ENCODE data around the gene KRT79.
"Not testable (repeated sequence)": the region's sequence is repeated elsewhere in the genome, so short reads cannot be mapped to it uniquely, and the experiment has no call there.

KRT79 gene

DNA sequence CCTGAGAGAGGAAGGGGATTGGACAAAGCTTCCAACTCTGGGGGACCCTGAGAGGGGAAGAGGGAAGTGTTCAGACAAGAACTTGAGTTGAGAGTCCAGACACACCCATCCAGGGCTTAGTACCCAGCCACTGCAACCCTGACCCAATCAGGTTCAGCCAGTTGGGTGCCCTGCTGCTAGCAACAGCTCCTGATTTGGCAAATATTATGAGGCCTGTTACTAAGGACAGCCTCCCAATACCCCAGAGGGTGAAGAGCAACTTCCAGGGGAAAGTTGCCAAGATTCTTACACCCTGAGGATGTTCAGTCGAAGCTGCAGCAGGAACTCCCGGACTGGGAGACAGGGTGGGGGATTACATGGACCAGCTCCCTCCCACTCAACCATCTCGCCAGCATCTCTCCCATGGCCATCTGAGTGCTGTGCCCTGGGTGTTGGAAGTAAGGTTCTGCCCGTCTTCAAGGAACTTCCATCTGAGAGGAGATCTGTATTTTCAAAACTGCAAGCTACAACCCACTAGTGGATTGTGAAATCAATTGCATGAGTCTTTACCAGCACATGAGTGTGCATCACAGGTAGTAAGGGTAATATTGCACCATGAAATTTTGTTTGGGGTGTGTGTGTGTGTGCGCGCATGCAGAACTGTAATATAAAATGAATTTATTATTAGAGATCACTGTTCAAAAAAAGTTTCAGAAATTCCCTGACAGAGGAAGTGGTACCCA, 26.2 kb upstream of the KRT79 start:
- no peak for DNase-seq (ENCODE audit: low spot score)

DNA sequence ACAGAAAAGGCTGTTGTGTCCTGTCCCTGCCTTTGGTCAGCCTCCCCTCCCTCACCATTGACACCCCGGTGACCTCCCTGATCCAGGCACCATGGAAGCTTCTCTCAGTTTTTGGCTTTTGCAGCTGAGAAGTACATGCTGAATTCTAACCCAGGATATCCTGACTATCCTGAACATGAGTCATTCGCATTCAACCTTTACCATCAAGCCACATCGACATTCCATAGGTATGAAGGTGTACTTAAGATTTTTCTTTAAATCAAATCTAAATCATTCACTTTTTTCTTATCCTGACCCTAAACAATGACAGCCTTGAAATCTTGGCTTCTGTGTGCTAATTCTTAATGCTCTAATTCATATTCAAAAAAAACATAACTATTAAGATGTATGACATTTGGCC, 23.4 kb upstream of the KRT79 start:
- no peak for DNase-seq (ENCODE audit: low spot score)

DNA sequence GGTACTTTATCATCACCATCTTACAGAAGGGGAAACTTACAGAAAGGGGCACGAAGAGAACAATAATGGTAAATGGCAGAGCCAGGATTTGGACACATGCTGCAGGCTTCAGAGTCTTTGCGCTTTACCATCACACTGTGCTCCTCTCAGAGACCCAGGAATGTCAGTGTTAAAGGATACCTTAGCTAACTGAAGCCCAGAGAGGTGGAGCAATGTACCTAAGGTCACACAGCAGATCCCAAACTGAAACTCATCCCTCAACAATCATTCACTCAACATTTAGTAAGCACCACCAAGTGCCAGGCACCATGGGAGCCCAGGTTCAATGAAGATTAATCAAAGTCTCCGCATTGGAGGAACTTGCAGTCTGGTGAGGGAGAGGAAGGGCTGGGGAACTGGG, 22.7 kb upstream of the KRT79 start:
- no peak for DNase-seq (ENCODE audit: low spot score)

DNA sequence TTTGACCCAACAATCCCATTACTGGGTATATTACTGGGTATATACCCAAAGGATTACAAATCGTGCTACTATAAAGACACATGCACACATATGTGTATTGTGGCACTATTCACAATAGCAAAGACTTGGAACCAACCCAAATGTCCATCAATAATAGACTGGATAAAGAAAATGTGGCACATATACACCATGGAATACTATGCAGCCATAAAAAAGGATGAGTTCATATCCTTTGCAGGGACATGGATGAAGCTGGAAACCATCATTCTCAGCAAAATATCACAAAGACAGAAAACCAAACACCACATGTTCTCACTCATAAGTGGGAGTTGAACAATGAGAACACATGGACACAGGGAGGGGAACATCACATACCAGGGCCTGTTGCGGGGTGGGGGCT, 22.0 kb upstream of the KRT79 start:
- not testable (repeated sequence) for DNase-seq (ENCODE audit: low spot score)

DNA sequence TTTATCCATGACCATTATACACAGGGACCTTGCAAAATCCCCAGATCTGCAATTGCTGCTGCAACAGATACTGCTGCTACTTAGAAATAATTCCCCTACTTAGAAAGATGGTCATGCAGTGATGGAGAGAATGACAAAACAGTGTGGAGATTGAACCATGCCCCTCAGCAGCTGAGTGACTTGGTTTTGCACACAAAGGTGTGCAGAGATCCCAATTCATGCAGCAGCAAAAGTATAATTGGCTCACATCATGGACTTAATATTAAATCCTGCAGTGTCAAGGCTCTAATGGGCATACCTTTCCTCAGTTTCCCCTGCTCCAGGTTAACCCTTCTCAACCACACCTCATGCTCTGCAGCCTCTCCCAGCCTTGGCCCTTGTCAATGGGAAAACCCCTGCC, 17.7 kb upstream of the KRT79 start:
- no peak for DNase-seq (ENCODE audit: low spot score)

DNA sequence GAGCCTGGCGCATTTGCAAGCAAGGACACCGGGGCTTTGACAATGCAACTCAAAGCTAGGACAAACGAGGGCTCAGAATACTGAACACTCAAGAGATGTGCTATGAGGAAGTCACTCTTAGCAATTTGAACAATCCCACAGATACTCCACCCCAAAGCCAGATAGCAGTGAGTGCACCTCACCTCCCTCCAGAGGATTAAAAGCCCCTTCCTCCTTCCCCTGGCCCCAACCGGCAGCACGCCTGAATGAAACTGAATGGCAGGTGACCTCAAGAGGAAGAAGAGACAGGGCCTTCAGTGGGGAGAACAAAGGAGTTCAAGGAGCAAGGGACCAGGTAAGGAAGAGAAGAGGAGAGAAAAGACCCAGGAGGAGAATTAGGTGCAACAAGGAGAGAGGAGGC, 16.6 kb upstream of the KRT79 start:
- DNase-seq (ENCODE audit: low spot score): no peak

DNA sequence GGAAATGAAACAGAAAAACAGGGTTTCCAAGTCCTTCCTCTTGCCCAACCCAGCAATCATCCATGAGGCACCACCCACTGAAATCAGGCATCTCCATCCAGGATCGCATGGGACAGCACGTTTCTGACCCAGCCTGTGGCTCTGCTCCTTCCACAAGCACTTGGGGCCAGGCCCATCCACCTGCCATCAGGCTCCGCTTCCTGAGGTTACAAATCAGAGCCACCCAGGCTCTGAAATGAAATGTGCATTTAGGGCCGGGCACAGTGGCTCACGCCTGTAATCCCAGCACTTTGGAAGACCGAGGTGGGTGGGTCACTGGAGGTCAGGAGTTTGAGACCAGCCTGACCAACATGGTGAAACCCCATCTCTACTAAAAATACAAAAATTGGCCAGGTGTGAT, 15.4 kb upstream of the KRT79 start:
- no peak for DNase-seq (ENCODE audit: low spot score)

DNA sequence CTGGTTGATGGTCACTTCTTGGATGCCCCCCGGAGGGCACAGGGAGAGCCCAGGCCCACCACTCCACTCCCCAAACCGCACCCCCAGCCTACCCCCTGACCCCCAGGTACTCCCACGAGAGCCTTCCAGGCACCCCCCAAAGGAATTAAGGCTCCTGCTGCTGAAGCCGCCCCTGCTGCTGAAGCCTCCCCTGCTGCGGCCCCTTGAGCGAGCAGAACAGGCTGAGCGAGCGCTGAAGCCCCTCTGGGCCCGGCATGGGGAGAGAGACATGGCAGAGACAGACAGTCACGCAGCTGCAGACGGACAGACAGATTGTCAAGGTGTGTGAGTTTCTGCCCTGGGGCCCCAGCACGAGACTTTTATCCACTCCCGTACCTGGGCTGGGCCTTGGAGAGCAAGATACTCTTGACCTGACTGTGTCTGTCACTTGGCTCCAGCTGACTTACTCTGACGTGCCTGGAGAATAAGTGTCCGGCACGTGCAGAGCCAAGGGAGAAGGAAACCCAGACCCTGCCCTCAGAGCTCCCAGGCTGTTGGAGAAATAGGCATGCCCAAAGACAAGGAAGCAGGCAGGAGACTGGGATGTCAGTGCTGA, 14.6 kb upstream of the KRT79 start, which contains the start of gene KRT78:
Gene KRT78 (minus strand): TSS at position 334 of the 595 bp plus-strand sequence. CDS start 64 bp downstream, at position 270.
- no peak for DNase-seq (ENCODE audit: low spot score)

DNA sequence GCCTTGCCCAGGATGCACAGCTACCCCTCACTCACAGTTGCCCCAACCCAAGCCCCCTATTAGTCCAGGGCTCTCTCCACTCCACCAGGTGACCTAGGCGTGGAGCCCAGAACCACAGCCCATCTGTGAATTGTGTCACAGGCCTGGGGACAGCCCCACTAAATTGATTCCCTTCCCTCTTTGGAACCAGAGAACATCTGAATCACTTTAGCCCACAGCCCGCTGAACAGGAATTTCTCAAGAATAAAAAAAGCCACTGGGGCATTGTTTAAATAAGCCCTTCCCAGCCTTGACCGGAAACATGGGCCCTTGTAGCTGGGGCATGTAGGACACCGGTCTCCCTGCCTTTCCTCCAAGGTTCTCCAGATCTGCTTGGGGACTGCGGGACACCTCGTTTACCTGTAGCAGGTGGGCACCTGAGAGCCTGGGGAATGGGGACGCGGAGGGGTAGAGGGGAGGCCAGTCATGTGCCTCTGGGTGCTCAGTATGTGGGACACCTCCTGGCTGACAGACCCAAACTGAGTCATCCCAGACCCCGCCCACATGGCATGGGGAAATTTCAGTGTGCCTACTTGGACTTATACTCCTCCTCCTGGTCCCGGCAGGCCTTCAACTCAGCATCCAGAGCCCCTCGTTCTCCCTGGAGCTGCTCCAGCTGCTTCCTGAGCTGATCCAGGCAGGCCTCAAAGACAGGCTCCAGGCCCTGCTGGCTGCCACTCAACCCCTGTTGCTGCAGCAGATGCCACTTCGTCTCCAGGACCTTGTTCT, 13.4 kb upstream of the KRT79 start:
- no peak for DNase-seq (ENCODE audit: low spot score)

DNA sequence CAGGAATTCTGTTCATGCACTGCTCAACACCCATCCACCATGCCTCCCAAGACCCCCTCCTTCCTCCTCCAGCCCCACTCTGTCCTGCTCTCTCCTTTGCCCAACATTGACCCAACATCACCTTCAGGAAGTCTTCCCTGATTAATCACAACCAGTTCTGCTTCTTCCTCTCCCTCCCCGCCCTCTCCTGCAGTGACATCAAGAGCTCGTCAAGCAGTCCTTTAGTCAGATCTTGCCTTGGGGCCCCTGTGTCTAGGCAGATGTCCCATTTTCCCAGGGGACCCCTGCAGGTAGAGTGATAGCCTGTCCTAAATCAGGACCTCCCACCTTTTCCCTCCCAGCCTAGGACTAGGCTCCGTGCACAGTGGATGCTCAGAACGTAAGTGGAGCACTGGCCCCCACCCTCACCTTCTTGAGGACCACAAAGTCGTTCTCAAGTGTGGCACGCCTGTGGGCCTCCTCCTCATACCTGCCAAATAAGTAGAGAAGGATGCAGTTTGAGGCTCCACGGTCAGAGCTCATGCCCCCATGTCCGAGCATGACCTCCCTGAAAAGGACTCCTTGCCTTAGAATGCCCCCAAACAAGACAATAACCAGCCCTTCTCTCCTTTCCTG, 12.4 kb upstream of the KRT79 start:
- no peak for DNase-seq (ENCODE audit: low spot score)

DNA sequence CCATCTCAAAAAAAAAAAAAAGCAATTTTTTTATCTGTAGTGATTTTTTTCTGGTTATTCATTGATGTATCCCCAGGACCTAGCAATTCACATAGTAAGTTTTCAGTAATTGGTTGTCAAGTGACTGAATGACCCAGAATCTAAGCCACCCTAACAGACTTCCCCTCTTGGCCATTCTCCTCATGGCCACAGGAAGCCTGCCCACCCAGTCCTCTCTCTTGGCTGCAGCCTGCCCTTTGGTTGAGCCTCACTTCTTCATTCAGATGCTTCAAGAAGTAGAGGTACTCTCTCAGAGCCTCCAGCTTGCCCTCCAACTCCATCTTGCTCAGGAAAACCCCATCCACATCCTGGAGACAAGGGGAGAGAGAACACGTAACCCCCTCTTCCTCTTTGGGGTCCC, 11.8 kb upstream of the KRT79 start:
- no peak for DNase-seq (ENCODE audit: low spot score)

DNA sequence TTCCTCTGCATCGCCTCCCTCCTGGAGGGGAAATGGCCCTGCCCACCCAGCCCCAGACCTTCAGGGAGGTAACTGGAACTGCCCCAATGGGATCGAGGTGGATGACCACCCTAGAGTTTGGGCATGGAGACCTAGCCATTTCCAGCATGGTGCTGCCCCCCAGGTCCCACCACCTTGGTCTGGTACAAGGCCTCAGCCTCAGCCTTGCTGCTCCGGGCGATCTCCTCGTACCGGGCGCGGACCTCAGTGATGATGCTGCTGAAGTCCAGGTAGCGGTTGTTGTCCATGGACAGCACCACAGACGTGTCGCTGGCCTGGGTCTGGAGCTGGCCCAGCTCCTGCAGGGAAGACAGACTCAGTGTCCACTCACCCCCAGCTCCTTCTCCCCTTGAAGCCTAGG, 10.3 kb upstream of the KRT79 start:
- DNase-seq (ENCODE audit: low spot score): no peak

DNA sequence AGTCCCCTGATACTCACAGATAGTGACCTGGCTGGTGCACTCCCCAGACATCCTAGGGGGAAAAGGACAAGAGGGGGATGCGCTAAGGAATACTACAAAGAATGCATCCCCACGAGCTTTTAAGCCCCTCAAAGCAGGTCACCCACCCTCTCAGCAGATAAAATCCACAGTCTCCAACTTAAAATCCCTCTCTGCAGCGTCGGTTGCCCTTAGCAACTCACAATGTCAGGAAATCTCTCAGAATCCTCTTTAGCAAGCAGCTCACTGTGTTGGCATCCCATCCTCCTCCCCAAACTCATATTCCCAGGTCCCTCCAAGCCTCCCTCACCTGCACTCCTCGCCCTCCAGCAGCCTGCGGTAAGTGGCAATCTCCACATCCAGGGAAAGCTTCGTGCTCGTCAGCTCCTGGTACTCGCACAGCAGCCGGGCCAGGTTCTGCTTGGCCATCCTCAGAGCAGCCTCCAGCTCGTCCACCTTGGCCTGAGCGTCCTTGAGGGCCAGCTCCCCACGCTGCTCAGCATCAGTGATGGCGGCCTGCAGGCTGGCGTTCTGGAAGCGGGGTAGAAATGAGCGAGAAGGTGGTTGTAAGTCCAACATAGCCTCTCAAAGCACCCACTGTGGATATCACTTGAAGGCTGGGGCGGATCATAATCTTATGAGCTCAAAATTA, 5.5 kb upstream of the KRT79 start:
- DNase-seq (ENCODE audit: low spot score): no peak

DNA sequence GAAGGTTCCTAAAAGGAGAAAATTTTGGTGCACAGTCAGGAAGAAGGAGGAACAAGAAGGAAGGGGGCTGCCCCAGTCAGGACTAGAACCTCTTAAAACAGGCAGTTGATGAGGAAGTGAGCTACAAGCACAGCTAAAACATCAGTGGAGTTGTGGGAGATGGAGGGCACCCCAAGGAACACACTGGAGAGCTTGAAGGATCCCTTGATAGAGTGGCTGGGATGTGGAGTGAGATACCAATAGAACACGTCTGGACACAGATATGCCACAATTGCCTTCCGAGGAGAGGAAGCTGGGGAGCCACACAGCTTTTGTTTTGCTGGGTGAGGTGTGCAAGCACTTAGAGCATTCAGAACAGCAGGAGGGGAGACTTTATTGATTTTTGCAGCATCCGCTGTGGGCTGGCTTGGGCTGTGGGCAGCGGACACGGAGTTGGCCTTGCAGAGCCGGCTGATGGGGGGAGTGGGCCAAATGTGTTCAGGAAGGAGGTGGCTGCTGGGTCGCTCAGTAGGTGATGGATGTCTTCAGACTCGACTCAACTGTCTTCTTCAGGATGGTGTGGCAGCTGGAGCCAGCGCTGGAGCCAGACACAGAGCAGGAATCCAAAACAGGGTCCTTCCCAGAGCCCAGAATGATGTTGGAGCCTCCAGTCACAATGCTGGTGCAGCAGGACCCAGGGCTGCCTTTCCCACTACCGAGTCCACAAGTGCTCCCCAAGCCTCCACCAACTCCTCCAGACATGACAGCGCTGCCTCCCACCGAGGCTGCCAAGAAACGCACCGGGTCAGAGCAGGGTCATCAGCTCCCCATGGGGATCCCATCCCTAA, 4.7 kb upstream of the KRT79 start:
- DNase-seq (ENCODE audit: low spot score): no peak

DNA sequence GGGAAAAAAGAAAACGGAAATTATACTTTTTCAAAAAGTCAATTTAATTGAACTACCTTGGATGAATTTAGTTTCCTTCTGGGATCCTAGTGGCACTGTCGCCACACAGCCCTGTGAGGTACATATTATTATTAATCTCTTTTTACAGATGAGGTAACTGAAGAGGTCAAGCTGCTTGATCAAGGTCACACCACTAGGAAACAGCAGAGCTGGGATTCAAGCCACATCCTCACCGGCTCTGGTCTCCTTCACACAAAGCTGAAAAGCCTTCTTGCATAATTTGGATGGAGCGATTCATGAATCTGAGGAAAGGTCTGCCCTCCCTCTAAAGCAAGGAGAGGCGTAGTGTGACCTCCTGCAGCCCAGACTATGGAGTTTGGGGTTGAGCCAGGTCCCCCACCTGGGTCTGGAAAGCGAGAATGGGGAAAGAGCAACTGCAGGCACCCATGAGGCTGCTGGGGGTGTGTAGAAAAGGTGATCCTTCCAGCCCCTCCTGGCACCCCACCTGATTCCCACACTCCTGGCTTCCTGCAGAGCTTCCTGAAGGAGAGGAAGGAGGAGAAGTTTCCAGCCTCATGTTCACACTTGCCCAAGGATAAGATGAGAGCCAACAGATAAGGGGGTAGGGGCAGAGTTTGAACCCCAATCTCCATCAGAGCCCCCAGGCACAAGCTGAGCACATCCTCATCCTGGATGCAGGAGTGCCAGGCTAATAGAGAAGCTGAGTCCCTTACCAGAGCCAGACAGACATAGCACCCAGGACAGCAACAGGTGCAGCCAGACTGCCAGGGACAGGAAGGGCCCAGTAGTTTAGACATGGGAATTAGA, 3.9 kb upstream of the KRT79 start:
- no peak for DNase-seq (ENCODE audit: low spot score)

DNA sequence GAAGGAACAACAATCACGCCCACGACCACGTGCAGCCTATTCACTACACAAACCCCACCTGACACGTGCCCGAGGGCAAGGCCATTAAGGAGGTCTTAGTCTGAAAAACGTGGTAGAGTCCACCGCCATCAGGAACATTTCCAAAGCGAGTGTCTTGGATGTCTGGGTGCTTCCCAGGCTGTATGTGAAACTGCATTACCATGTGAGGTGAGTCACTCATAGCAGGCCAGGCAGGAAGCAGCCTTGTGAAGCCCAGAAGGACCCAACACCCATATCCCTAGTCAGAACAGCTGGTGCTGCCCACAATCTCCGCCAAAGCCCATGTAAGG, 3.3 kb upstream of the KRT79 start:
- no peak for DNase-seq (ENCODE audit: low spot score)

DNA sequence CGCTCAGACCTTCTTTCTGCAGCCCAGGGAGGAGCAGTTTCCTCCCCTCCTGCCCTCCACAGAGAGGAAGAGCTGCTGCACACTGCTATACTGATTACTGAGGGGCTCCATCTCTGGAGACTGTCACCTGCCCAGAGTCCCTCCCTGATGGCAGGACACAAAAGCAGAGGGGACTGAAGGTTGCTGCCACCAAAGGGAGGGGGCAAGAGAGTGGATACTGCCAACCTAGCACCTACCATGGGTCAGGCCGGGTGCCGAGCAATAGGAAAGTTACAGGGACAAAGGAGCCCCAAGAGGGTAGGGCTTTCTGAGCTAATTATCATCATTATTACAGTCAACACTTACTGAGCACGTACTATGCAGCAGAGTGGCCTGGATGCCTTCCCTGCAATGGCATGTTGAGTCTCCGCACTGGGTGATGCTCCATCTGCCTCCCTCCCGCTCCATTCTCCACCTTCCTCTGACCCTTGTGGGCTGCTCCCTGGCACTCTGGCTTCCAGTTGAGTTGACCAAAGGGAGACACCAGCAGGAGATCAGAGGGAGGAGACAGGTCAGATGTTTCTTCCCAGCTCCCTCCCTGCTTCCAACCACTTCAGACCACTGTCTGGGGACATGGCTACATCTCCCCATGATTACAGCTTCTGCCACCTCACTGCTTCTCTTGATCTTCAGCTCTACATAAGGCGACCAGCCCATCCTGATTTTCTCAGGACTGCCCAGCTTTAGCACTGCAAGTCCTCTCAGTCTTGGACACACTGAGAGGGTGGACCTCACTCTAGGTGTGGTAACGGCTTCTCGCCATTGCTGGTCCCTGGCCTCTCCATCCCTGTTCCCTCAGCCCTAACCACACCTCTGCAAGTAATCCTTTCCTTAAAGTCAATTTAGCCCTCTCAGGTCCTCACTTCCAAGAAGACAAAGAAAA, 2.6 kb upstream of the KRT79 start:
- DNase-seq (ENCODE audit: low spot score): no peak

DNA sequence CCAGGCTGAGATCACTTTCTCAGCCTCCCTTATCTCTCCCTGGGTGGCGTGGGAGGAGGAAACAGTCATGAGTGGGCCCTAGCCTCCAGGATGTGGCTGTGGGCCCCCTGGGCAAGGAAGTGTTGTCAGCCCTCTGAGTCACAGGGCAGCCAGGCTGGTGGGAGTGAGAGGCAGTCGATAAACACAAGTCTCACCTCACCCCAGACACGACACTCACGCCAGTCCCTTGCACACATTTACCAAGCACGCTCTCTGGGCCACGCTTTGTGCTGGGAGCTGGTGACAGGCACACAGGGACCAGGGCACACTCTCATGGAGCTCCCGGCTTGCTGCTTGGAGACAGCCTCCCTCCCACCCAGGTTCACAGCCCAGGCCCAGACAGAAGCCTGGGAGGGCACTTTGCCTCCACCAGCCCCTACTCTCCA, 1.9 kb upstream of the KRT79 start:
- DNase-seq (ENCODE audit: low spot score): no peak

DNA sequence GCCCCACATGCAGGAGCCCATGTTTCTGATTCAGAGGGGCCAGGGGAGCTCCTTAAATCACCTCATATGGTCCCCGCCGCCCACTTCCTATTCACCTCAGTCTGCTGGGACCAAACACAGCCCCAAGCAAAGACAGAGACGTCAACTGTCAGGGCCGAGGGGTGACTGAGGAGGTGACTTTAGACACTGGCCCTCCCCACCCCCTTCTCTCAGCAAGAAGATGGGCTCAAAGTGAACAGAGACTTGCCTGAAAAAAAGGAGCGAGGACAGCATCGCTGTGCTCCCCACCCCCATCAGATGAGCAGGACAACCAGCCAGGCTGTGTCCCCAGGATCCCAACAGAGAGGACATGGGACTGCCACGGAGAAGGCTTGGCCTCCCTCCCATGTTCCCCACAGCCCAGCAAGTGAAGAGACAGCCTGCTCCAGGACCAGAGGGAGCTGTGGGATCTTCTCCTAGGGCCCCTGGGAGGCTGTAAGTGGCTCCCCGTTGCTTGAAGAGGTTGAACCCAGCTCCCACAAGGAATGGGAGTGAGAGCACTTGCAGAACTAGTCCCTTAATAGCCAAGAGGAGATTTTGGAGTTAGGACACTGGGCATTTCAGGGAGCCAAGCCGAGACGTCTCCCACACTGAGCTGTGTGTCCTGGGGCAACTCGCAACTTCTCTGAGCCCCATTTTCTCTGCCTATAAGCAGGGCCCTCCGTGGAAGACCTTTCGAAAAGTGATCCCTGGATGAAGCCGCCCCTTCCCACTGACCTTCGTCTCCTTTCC, 1.3 kb upstream of the KRT79 start:
- no peak for DNase-seq (ENCODE audit: low spot score)

All from NAMALWA (cell line).